Glomerular visceral epithelial cell (primary cell): ENCODE measurements around the gene RNF150.
A peak's percentile ranks its signal among the peaks of the same experiment; 100 is the strongest.
"Not testable (repeated sequence)": the region's sequence is repeated elsewhere in the genome, so short reads cannot be mapped to it uniquely, and the experiment has no call there.

ENCODE experiments used
- DNase-seq: peaks from one replicate; pipeline ENCODE4 v3.0.0-alpha.2; 2016; ENCODE audit errors: extremely low spot score

RNF150 gene

DNA sequence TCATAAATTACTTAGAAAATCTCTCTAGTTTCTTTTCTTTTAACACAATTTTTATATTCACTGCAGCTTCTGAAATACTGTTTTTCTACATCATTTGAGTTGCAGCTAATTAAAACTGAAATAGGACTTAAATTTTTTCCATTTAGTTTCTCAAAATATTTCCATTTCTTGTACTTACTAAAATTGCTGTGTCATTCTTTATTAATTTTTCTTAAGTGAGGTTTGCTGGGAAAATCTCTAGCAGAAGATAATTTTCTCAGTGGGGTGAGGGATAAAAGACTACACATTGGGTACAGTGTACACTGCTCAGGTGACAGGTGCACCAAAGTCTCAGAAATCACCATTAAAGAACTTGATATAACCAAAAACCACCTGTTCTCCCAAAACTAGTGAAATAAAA, 57.7 kb downstream of the RNF150 start:
- DNase-seq: no peak

DNA sequence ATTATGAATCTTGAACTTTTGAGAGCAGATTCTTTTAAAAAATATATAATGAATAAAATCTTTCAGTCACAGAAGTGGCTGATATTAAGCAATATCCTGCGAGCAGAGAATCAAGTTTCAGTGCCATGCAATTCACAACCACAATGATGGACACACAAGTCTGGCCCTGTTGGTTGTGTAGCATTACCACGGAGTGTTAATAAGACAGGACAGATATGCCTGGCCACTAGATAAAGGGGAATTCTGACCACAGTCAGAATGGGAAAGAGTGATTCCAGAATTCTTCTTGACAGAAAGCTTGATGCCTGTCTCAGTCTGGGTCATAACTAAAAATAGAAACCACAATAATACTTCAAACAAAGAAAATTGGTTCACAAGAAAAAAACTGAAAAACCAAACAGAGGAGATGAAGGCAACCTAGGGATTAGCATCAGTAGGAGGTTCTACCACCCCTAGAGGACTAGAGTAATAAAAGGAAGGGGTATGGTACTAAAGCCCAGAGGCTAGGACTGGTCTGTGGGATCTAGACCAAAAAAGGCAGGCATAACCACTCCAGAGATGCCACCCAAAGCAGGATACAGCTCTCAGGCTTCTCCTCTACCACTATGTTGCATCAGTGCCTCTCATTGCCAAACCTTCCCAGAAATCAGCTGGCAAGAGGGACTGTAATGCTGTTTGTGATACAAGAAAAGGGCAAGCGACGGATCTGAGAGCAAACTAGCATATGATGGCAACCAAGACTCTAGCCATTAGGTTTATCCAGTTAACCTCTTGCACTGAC, 59.0 kb downstream of the RNF150 start:
- DNase-seq: no peak

DNA sequence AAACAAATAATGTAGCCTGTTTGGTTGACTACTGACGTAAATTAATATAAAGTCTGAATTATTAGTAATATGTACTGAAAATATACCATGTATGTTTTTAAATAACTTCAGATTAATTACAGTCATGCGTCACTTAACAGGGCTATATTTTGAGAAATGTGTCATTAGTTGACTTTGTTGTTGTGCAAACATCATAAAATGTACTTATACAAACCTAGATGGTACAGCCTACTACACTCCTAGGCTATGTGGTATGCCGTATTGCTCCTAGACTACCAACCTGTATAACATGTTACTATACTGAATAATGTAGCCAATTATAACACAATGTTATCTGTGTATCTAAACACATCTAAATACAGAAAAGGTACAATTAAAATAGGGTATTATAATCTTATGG, 66.6 kb downstream of the RNF150 start:
- no peak for DNase-seq

DNA sequence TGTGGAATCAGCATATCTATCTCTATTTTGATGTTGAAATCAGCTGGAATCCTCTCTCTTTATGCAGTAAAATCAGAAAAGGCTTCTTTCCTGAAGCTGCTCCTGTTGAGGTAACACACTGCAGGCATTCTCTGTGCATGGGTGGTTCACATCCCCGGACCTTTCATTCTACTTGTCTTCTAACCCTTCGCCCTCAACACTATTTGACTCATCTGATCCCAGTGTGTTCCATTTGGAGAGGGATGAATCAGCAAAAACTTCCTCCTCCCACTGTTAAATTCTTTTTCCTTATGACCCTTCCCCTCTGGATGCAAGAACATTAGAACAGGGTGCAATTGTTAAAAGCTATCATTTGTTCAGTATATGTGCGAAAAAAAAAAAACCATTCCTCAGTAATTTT, 67.4 kb downstream of the RNF150 start:
- DNase-seq: peak; percentile 2

DNA sequence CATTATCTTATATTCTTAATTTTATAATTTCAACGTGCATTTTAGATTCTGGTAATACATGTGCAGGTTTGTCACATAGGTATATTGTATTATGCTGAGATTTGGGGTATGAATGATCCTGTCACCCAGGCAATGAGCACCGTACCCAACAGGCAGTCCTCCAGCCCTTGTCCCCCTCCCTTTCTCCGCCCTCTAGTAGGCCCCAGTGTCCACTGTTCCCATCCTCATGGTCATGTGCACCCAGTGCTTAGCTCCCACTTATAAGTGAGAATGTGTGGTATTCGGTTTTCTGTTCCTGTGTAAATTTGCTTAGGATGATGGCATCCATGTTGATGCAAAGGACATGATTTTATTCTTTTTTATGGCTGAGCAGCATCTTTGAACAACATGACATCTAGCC, 70.6 kb downstream of the RNF150 start:
- no peak for DNase-seq

DNA sequence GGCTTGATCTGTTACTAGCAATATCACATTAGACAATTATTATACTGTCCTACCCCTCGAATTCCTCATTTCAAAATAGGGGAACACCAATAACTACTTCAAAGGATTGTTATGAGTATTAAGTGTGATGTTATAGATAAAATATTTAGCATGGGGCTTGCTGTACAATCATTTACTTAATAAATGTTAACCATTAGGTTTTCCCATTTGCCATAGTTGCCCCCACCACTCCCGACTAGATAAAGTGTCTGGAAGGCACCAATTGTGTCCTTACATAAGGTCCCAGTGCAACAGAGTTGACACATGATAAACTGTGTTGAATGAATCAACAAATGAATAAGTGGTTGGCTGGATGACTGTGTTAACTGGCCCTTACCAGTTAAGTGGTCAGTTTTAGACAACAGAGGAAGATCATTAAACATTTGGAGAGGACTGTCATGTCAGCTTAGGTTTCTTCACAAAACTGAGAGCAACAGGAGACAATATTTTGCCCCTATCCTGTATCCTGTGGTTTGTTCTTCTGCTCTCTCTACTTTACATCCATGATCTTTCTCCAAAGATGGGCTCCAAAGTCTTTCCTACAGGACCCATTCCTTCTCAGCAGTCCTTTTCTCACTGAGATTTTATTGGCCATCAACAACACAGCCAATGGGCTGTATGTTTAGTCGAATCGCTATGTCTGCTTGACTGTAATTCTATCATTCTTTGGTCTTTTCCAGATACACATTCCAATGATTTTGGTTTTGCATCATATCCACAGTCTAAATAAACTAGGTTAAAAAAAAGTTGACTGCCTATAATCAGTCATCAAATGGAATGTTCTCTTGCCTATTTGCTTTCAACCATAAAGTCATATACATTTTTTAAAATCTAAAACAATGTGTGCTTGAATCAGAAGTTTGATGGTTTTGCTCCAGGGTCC, 74.4 kb downstream of the RNF150 start:
- DNase-seq: peak; percentile 16

DNA sequence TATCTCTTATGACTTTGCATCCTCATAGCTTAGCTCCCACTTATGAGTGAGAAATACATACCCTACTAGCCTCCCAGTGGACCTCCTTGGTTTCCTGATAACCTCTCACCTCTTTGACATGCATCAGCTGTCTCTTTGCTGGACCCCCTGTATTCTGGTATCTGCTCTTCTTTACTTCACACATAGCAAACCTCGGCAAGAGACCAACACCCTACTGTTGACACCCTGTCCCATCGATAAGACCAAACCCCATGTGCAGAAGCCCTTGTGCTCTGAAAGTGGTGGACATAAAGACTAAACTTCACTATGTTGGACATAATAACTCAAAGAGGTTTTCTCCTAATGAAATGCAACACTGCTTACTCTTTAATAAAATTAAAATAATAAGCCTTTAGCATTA, 75.7 kb downstream of the RNF150 start:
- DNase-seq: no peak

DNA sequence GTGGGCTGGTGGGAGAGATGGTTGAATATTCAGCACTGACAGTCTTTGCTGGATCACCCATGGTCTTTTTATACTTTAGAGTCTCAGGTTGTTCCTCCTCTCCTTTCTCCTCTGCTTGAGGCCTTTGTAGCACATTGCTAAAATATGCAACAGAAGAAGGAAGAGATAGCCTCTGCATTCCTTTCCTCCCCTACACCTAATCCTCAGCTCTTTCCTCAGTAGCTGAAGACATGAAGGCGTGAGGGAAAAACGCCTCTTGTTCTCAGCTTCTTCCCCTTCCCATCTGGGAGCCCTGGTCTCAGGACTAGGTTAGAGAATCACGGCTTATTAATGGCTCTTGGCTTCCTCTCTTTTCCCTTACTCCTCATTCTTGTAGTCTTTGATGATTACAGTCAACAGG, 76.8 kb downstream of the RNF150 start:
- DNase-seq: no peak

DNA sequence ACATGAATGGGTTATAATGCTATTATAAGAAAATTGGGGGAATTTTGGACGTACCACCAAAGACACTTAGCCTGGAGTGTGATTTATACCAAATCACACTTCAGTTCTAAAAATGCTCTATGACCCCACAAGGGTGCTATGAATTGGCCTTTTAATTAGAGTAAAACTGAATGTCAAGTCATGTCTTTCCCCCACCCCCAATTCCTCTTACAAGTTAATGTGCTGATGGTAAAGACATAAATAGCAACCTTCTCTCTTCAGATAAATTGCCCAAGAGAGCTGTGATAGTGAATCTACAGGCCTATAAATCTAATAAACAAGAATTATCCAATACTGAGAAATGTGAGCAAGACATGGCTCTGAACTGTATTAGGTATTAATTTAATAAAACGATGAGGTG, 78.8 kb downstream of the RNF150 start:
- no peak for DNase-seq

DNA sequence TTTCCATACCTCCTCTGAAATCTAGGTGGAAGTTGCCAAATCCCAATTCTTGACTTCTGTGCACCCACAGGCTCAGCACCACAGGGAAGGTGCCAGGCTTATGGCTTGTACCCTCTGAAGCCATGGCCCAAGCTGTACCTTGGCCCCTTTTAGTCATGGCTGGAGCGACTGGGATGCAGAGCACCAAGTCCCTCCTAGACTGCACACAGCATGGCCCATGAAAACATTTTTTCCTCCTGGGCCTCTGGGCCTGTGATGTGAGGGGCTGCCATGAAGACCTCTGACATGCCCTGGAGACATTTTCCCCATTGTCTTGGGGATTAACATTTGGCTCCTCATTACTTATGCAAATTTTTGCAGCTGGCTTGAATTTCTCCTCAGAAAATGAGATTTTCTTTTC, 82.3 kb downstream of the RNF150 start:
- not testable (repeated sequence) for DNase-seq

DNA sequence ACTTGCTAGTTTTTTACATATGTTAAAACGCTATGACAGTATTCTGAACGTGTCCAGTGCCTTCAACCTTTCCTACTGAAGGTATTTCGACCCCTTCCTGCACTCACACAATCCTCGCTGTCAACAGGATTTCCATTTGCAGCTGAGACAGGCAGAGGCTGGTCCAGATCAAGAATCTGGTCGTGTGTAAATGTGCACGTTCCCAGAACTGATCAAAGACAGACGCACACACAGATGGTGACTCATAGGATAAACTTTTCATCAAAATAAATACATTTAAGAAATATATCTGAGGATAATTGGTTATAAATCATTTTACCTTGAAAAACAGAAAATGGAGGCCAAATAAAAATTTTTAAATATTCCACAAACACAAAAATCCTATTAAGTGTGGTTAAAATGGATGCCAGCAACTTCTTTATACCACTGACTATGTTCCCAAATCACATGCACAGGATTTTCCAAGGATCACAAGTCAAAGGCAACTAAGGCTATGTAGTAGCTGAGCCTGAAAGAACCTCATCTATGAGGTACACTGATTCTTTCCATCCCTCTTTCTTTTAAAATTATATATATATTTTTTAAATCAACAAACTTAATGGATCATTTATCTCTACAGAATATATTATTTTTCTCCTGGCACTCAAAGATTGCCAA, 85.9 kb downstream of the RNF150 start:
- no peak for DNase-seq

DNA sequence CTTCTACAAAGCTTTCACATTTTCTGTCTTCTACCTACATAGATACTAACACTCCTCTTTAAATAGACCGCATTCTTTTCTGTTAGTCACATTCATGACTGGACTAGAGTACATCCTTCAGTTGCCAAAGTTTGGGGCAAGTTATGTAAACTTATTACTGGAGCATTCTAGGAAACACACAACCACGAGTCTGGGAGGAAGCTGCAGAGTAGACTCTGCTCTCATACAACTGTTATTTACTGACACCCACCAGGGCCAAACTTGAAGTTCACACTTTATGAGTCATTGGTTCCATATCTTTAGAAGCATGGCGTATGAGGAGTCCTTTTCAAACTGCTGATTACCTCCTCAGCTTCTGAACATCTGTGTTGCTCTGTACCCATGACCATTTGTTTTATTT, 87.0 kb downstream of the RNF150 start:
- DNase-seq: peak; percentile 30

DNA sequence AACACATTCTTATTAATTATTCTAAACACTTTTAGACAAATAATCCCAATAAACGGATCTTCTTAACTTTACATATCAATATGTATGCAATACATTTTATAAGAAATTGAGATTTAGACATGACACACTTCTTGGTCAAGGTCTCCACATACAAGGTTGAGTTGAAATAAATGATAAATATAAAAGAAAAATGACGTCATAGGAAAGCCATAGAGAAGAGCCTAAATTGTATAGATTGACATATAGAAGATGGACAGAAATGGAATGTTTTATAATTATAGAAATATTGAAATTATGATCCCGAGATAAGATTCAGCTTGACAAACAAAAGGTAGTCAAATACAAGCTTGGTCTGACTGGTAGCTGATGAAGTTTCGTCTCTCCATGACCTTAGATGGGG, 87.4 kb downstream of the RNF150 start:
- no peak for DNase-seq

DNA sequence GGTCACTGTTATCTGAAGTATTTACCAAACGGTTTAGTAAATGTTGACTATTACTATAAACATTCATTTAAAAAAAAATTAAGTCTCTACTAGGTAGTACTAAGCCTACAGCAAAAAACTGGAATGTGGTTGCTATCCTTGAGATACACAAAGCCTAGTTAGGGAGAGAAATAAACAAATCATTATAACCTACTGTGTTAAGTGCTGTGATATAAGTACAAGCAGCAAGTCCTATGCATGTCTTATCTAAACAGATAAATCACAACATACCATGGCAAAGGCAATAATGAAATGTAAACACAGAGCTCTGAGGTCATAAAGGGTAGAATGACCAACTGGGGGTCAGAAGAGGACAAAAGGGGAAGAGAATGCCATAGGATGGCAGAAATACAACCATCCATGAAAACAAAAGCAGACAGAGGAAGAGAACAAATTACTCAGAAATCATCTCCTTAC, 92.2 kb downstream of the RNF150 start:
- no peak for DNase-seq

DNA sequence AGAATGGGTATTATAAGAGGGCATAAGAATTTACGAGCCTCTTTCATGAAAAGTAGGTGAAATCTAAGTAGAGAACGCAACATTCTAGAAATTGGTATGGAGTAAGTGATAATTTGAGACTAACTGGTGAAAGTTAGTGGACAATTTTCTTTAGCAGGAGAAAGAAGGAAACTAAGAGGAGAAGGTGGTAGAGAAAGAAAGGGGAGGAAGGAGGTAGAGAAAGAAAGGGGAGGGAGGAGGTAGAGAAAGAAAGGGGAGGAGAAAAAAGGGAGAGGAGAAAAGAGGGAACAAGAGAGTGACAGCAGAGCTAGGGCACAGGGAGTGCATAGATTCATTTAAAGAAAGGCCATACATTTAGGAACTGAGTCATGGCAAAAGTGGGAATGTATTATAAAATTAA, 94.1 kb downstream of the RNF150 start:
- no peak for DNase-seq

DNA sequence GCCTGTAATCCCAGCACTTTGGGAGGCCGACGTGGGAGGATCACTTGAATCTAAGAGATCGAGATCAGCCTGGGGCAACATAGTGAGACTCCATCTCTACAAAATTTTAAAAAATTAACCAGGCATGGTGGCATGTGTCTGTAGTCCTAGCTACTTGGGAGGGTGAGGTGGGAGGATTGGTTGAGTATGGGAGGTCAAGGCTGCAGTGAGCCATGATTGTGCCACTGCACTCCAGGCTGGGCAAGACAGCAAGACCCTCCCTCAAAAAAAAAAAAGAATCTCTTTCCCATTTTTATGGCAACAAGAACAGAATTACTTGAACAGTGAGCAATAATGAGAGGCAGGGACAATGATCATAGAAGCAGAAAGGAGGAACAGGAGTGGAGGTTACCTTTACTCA, 94.8 kb downstream of the RNF150 start:
- DNase-seq: no peak

DNA sequence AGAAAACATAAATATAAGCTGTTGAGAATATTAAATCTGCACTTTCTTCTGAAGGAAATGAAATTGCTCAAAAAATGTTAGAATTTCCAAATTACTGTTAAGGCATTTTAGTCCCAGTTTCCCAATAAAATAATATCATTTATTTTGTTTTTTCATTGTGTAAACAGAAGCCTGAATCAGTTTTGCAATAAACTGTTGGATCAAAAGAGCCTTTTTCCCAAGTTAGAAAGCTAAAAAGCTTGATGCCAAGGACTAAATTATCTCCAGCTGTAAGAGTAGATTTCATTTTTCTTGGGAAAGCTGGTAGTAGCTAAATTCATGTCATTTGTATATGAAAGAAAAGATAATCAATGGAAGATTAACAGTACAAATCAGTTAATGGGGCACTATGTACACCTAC, 95.8 kb downstream of the RNF150 start:
- DNase-seq: no peak

DNA sequence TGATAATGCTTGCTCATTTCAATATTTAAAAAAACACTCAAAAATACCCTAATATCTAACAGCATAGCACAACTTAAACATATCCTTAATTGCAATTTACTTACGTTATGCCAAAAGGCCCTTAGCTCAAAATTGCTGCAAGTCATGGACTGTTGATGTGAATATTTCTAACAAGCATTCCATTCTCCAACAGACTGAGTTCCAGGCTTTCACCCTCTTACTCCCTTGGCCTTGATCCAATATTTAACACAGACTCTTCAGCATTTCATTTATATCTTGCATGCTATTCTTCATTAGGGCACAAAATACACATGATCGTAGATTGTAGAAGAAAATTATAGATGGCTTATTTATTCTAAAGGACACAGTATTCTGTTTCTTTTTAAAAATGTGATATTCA, 96.5 kb downstream of the RNF150 start:
- DNase-seq: no peak

DNA sequence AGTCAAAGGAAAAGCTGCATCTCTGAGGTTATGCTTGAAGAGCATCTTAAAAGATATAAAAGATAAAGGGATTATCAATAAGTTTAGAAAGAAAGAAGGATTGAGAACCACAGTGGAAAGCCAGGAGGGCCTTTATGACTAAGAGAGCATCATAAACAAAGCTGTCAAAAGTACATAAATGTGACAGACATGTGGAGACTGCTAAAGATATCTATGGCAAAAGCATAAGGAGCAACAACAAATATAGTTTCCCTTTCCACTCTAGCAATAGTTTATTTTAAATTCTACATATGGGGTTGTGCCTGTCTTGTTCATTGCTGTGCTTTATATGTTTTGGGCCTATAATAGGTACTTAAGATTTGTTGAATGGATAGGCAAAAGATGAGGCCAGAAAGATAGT, 97.3 kb downstream of the RNF150 start:
- DNase-seq: no peak

DNA sequence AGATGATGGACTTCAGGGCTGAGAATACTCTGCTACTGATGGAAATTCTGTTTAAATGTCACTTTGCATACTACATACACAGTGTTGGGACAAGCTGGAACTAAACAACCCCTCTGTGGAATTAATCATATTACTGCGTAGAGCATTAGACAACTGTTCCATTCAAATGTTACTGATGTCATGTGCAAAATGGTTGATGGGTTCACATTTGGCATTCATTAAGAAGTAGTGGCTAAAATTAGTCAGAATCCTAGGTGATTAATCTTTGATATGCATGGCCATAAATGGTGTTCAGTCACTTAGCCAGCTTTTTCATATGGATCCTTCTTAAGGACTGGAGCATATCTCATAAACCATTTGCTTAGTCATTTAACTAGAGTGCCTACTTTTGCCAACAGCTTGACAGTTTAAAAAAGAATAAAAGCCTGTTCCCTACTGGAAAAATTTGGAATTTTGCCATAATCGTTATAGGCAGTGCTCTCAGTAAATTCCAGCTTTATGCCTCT, 105.2 kb downstream of the RNF150 start:
- no peak for DNase-seq

DNA sequence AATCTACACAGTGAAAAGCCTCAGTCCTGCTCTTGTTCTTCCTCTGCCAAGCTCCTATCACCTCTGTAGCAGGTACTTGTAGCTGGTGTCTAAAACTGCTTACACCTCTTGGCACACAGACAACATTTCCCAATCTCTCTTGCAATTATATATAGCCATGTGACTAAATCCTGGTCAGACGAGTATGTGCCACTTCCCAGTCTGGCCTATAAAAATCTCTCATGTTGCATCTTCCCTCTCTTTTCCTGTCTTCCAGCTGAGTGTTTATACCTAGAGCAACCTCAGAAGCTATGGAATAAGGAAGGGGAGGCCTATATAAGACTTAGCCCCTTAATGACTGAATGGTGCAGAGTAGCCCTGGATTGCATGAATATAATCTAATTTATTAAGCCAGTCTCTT, 105.8 kb downstream of the RNF150 start:
- DNase-seq: no peak

DNA sequence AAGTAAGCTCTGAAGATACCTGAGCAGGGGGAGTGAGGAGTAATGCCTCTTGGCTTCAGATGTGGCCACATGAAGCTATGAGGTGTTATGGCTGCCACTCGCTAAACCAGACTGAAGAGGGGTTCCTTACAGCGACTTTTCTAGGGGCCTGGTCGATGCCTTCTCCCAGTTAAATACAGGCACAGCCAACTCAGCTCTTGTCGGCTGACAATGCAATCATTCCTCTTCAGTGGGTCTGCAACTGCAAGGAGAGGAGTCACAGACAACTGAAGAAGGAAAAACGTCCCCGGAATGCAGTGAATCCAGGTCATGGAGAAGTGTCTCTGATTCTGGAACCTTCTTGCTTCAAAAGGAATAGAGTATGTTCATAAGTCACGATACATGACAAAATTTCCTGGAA, 106.4 kb downstream of the RNF150 start:
- DNase-seq: no peak
